K562 treated with DMSO at 1 percent for 12 hours (cell line): ENCODE results near the gene ARSD. TPM values are rescaled to one million over a fixed set of nuclear protein-coding genes. Genes with fewer than 3 reads are reported as not detected.

Experiments
- total RNA-seq: library from RNA; unstranded; fragments of 300-600 nt; gene quantifications from 2 replicates; pipeline ENCODE4 v1.2.3, GENCODE V29; 2022; ENCODE audit not compliant: insufficient read depth

The ARSD gene, protein sequence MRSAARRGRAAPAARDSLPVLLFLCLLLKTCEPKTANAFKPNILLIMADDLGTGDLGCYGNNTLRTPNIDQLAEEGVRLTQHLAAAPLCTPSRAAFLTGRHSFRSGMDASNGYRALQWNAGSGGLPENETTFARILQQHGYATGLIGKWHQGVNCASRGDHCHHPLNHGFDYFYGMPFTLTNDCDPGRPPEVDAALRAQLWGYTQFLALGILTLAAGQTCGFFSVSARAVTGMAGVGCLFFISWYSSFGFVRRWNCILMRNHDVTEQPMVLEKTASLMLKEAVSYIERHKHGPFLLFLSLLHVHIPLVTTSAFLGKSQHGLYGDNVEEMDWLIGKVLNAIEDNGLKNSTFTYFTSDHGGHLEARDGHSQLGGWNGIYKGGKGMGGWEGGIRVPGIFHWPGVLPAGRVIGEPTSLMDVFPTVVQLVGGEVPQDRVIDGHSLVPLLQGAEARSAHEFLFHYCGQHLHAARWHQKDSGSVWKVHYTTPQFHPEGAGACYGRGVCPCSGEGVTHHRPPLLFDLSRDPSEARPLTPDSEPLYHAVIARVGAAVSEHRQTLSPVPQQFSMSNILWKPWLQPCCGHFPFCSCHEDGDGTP
- total RNA-seq = 0.96 and 1.2 TPM in 2 replicates

DNA sequence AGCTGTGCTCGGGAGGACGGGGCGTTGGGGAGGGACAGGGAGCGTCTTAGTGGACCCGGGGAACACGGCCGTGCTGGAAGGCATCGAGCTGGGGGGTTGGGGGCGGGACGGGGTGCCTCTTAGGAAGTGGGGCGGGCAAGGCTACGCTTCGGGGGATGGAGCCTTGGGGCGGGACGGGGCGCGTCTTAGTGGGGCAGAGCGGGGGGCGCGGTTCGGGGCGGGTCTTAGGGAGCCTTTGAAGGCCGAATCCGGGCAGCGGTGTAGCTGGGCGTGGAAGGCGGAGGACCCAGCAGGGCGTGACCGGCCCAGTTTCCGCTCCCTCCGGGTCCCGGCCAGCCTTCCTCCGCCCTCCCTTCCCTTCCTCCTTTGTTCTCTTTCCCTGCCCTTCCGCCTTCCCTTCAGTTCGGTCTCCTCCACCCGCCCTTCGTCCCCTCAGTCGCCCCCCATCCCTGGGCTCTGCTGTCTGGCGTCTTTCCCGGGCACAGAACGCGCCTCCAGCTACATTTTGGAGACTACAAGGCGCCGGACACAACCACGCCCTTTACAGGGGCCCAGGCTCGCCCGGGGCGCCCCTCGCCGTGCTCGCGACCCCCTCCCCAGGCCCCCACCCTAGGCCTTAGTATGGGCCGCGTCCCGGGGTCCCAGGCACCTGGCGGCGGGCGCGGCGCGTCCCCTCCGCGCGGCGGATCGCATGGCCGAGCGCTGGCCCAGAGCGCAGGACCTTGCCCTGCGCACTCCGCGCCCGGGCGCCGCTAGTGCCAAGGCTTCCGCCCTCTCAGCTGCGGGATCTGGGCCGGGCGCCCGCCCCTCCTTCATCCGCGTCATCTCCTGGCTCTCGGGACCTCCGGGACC lies at the start of gene ARSD:
Gene ARSD (minus strand): TSS at position 757 of the 852 bp plus-strand sequence. CDS start 64 bp downstream, at position 693.

Other genes starting within 250 kb of the ARSD start
- gene CD99, start 238.0 kb downstream of the ARSD start, total RNA-seq = 59.6 and 62.4 TPM in 2 replicates
- not detected in 2 replicates for gene XG, start 177.3 kb downstream of the ARSD start, total RNA-seq
- 4.9 and 12.8 TPM in 2 replicates for gene GYG2, start 100.4 kb downstream of the ARSD start, total RNA-seq
- not detected in 2 replicates for gene ARSH, start 77.2 kb upstream of the ARSD start, total RNA-seq
- gene ARSF, start 112.1 kb upstream of the ARSD start, total RNA-seq = not detected in 2 replicates